Sigmoid colon (tissue), 4 donors: ENCODE measurements around the gene PPIL6.

Experiments used
- EP300 ChIP-seq, 4 donors: sonication (generic); formaldehyde crosslinking; IDR thresholded peaks; one replicate each; pipeline ENCODE4 v1.6.1; 2017; ENCODE audit warnings: antibody characterized with exemption in 4 of 4
- POLR2A ChIP-seq, 2 donors: fragments of 450-650 bp; IDR thresholded peaks; one replicate each; pipeline ENCODE4 v1.6.1; 2016; ENCODE audit warnings: antibody characterized with exemption in 2 of 2, mild to moderate bottlenecking in 2 of 2, moderate library complexity in 2 of 2
- POLR2AphosphoS5 ChIP-seq, 4 donors: sonication (generic); formaldehyde crosslinking; IDR thresholded peaks; one replicate each; pipeline ENCODE4 v1.6.1; 2017; ENCODE audit warnings: antibody characterized with exemption in 4 of 4
- TF ChIP-seq, protein P1 (sequence below), 4 experiments: fragments of 450-650 bp in 3 of 4; fragments of 200-600 bp in 1 of 4; IDR thresholded peaks; one replicate each; pipeline ENCODE4 v1.5.1; 2016 to 2019; ENCODE audit warnings: antibody characterized with exemption in 4 of 4, mild to moderate bottlenecking in 3 of 4, moderate library complexity in 2 of 4

DNA sequence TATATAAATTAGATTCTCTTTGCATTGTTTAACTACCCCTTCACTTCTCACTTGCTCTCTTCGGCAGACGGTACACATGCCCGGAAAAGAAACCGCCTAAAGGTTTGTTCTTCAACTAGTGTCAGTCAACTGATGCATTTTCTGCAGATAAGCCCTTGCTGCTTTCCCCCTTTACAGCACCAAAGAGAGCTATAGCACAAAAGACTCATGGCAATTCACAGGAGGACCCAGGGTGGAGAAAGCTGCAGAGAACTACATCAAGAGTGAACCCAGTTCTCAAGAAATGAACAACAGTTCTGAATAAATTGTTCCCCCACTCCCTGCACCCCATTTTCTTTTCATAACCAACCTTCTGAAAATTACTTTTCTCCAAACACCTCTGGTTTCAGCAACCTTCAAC lies 67.1 kb downstream of the PPIL6 start:
- no peak for TF ChIP-seq EP300 (IDR thresholded peaks at IDR 0.05)
- TF ChIP-seq POLR2A (IDR thresholded peaks at IDR 0.05): no peak
- TF ChIP-seq, protein P1, sequence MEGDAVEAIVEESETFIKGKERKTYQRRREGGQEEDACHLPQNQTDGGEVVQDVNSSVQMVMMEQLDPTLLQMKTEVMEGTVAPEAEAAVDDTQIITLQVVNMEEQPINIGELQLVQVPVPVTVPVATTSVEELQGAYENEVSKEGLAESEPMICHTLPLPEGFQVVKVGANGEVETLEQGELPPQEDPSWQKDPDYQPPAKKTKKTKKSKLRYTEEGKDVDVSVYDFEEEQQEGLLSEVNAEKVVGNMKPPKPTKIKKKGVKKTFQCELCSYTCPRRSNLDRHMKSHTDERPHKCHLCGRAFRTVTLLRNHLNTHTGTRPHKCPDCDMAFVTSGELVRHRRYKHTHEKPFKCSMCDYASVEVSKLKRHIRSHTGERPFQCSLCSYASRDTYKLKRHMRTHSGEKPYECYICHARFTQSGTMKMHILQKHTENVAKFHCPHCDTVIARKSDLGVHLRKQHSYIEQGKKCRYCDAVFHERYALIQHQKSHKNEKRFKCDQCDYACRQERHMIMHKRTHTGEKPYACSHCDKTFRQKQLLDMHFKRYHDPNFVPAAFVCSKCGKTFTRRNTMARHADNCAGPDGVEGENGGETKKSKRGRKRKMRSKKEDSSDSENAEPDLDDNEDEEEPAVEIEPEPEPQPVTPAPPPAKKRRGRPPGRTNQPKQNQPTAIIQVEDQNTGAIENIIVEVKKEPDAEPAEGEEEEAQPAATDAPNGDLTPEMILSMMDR (IDR thresholded peaks at IDR 0.05): no peak
- TF ChIP-seq POLR2AphosphoS5 (IDR thresholded peaks at IDR 0.05): no peak
